ENCODE measurements around the gene AQP7.
A peak's percentile ranks its signal among the peaks of the same experiment; 100 is the strongest.
"Not testable (repeated sequence)": the region's sequence is repeated elsewhere in the genome, so short reads cannot be mapped to it uniquely, and the experiment has no call there.

Gene AQP7

GRCh38 chr9:33402371-33402770 is at the start of gene AQP7:
Gene AQP7, minus strand, starts transcription at chr9:33402568. Its CDS starts 1,306 bp downstream, at chr9:33401262.
- not testable (repeated sequence) for DNase-seq

GRCh38 chr9:33450621-33451146 is 48.3 kb upstream of the AQP7 start:
- no peak for DNase-seq

- DNase-seq: no peak
Measured at GRCh38 chr9:33449715-33450114, 47.3 kb upstream of the AQP7 start.

- no peak for DNase-seq
Measured at GRCh38 chr9:33447799-33448553, 45.6 kb upstream of the AQP7 start.

GRCh38 chr9:33446946-33447798 is 44.8 kb upstream of the AQP7 start, which contains the start of gene AQP3:
Gene AQP3, minus strand, starts transcription at chr9:33447593. Its CDS starts 63 bp downstream, at chr9:33447530.
- peak; percentile 9 for DNase-seq

- no peak for DNase-seq
Measured at GRCh38 chr9:33446240-33446945, 44.0 kb upstream of the AQP7 start.

GRCh38 chr9:33445389-33446239 is 43.2 kb upstream of the AQP7 start:
- no peak for DNase-seq

GRCh38 chr9:33443464-33444154 is 41.2 kb upstream of the AQP7 start:
- no peak for DNase-seq

- no peak for DNase-seq
Measured at GRCh38 chr9:33443047-33443446, 40.7 kb upstream of the AQP7 start.

- no peak for DNase-seq
Measured at GRCh38 chr9:33442125-33442524, 39.8 kb upstream of the AQP7 start.

- no peak for DNase-seq
Measured at GRCh38 chr9:33440609-33441008, 38.2 kb upstream of the AQP7 start.

GRCh38 chr9:33440204-33440603 is 37.8 kb upstream of the AQP7 start:
- no peak for DNase-seq

GRCh38 chr9:33439731-33440130 is 37.4 kb upstream of the AQP7 start:
- DNase-seq: no peak

- no peak for DNase-seq
Measured at GRCh38 chr9:33438926-33439680, 36.7 kb upstream of the AQP7 start.

GRCh38 chr9:33437898-33438297 is 35.5 kb upstream of the AQP7 start:
- DNase-seq: no peak

- no peak for DNase-seq
Measured at GRCh38 chr9:33437205-33437604, 34.8 kb upstream of the AQP7 start.

- no peak for DNase-seq
Measured at GRCh38 chr9:33436445-33436844, 34.1 kb upstream of the AQP7 start.

- no peak for DNase-seq
Measured at GRCh38 chr9:33435821-33436277, 33.5 kb upstream of the AQP7 start.

GRCh38 chr9:33434317-33435105 is 32.1 kb upstream of the AQP7 start:
- no peak for DNase-seq

GRCh38 chr9:33433871-33434270 is 31.5 kb upstream of the AQP7 start:
- no peak for DNase-seq

Measured in NCI-H526 treated with DMSO at 0.1 percent for 48 hours (cell line).